Astrocyte (in vitro differentiated cells and primary cell): ENCODE results near the gene ACKR2. TPM values are rescaled to one million over a fixed set of nuclear protein-coding genes. Genes with fewer than 3 reads are reported as not detected.

Experiments used
- DNase-seq: peaks from one replicate; pipeline ENCODE4 v3.0.0-alpha.2; 2010; ENCODE audit warnings: low read depth
- FAIRE-seq: peaks from 2 replicates; lab custom pipeline; 2011; peaks lifted over from hg19 to GRCh38; lab: Jason Lieb, UNC
- H2AFZ ChIP-seq: 2 replicates; pipeline ENCODE4 v1.6.0; 2012; ENCODE audit warnings: low read depth, low read length, inconsistent platforms
- H3K27ac ChIP-seq: 2 replicates; pipeline ENCODE4 v1.5.1; 2011; ENCODE audit warnings: low read depth, low read length, inconsistent platforms
- H3K27me3 ChIP-seq: 2 replicates; pipeline ENCODE4 v1.6.0; 2011; ENCODE audit warnings: low read length, inconsistent platforms; ENCODE audit not compliant: insufficient read depth
- H3K36me3 ChIP-seq: 2 replicates; pipeline ENCODE4 v1.5.1; 2011; ENCODE audit warnings: low read length, inconsistent platforms; ENCODE audit not compliant: insufficient read depth
- H3K4me1 ChIP-seq: 2 replicates; pipeline ENCODE4 v1.5.1; 2011; ENCODE audit warnings: low read length, inconsistent platforms; ENCODE audit not compliant: insufficient read depth
- H3K4me2 ChIP-seq: 2 replicates; pipeline ENCODE4 v1.6.0; 2012; ENCODE audit warnings: low read length, inconsistent platforms
- H3K4me3 ChIP-seq: 2 replicates; pipeline ENCODE4 v1.5.1; 2011; ENCODE audit warnings: low read depth, mild to moderate bottlenecking, low read length, inconsistent platforms; ENCODE audit not compliant: insufficient read depth
- H3K79me2 ChIP-seq: 2 replicates; pipeline ENCODE4 v1.6.0; 2012; ENCODE audit warnings: mild to moderate bottlenecking, low read length, inconsistent platforms; ENCODE audit not compliant: insufficient read depth
- H3K9ac ChIP-seq: 2 replicates; pipeline ENCODE4 v1.6.0; 2012; ENCODE audit warnings: mild to moderate bottlenecking, low read length, inconsistent platforms
- H3K9me3 ChIP-seq: 2 replicates; pipeline ENCODE4 v1.5.1; 2012; ENCODE audit warnings: low read depth, mild to moderate bottlenecking, low read length, inconsistent platforms; ENCODE audit not compliant: insufficient read depth
- H4K20me1 ChIP-seq: 2 replicates; pipeline ENCODE4 v1.6.0; 2012; ENCODE audit warnings: low read length, inconsistent platforms; ENCODE audit not compliant: insufficient read depth
- H3K27ac Mint-ChIP-seq: one replicate; pipeline ENCODE4 v1.8.0; 2021; ENCODE audit warnings: mild to moderate bottlenecking, mixed read lengths; ENCODE audit not compliant: unreplicated experiment
- H3K27me3 Mint-ChIP-seq: one replicate; pipeline ENCODE4 v1.8.0; 2021; ENCODE audit warnings: low read depth, mixed read lengths; ENCODE audit not compliant: unreplicated experiment
- H3K36me3 Mint-ChIP-seq: one replicate; pipeline ENCODE4 v1.8.0; 2021; ENCODE audit warnings: low read depth, mixed read lengths; ENCODE audit not compliant: unreplicated experiment
- H3K4me1 Mint-ChIP-seq: one replicate; pipeline ENCODE4 v1.8.0; 2021; ENCODE audit warnings: low read depth, mixed read lengths; ENCODE audit not compliant: unreplicated experiment
- H3K4me3 Mint-ChIP-seq: one replicate; pipeline ENCODE4 v1.8.0; 2021; ENCODE audit warnings: mild to moderate bottlenecking, moderate library complexity, mixed read lengths; ENCODE audit not compliant: unreplicated experiment
- H3K9me3 Mint-ChIP-seq: one replicate; pipeline ENCODE4 v1.8.0; 2021; ENCODE audit warnings: mild to moderate bottlenecking, mixed read lengths; ENCODE audit not compliant: unreplicated experiment
- CTCF ChIP-seq: IDR thresholded peaks from 2 replicates; pipeline ENCODE4 v1.5.1; 2011; ENCODE audit warnings: low read depth, mild to moderate bottlenecking, inconsistent platforms, low read length, moderate library complexity; ENCODE audit not compliant: insufficient read depth
- EZH2 ChIP-seq: IDR thresholded peaks from 2 replicates; pipeline ENCODE4 v1.6.1; 2012; ENCODE audit warnings: mild to moderate bottlenecking, low read length, inconsistent platforms; ENCODE audit not compliant: insufficient read depth
- total RNA-seq: library from RNA; stranded (reverse); gene quantifications from 2 replicates; pipeline ENCODE4 v1.2.1, GENCODE V29; 2021

ACKR2 gene
- total RNA-seq, 1 donor from 2014 or later, result 1.7 TPM

- Mint-ChIP-seq H3K36me3 (peaks cover 3% of the 10 kb centered on the region), H3K4me3 (no peak overlapping the region), H3K4me1 (no peaks in the 10 kb centered on the region), H3K27me3 (peaks cover 44% of the 10 kb centered on the region), H3K27ac (no peak overlapping the region), H3K9me3 (peaks cover 12% of the 10 kb centered on the region)
- no peaks in the 10 kb centered on the region for H3K4me1 ChIP-seq
- H3K9ac ChIP-seq, result no peak overlapping the region
- H3K4me2 ChIP-seq, result no peak overlapping the region
- H3K27me3 ChIP-seq, result peaks cover 5% of the 10 kb centered on the region
- FAIRE-seq, result no peak
- H3K36me3 ChIP-seq, result no peaks in the 10 kb centered on the region
- no peak for DNase-seq
- H2AFZ ChIP-seq, result no peak overlapping the region
- H3K9me3 ChIP-seq, result no peaks in the 10 kb centered on the region
- no peak overlapping the region for H3K27ac ChIP-seq
- TF ChIP-seq EZH2, result no peak
- TF ChIP-seq CTCF, result no peak
- H3K79me2 ChIP-seq, result no peaks in the 10 kb centered on the region
- H4K20me1 ChIP-seq, result no peaks in the 10 kb centered on the region
- H3K4me3 ChIP-seq, result no peak overlapping the region
Measured at GRCh38 chr3:42876940-42877720, 67.9 kb downstream of the ACKR2 start.

GRCh38 chr3:42877881-42878280 is 68.6 kb downstream of the ACKR2 start:
- H3K27ac ChIP-seq, result no peak overlapping the region

More at GRCh38 chr3:42877881-42878280, 68.6 kb downstream of the ACKR2 start:
- no peaks in the 10 kb centered on the region for H3K36me3 ChIP-seq
- no peak overlapping the region for H2AFZ ChIP-seq
- TF ChIP-seq CTCF, result no peak
- no peak for TF ChIP-seq EZH2
- H3K4me1 ChIP-seq, result no peaks in the 10 kb centered on the region
- no peak for FAIRE-seq
- Mint-ChIP-seq H3K4me1 (no peaks in the 10 kb centered on the region), H3K27ac (no peak overlapping the region), H3K4me3 (no peak overlapping the region), H3K9me3 (peaks cover 12% of the 10 kb centered on the region), H3K27me3 (peaks cover 36% of the 10 kb centered on the region), H3K36me3 (peaks cover 3% of the 10 kb centered on the region)
- H3K9me3 ChIP-seq, result no peaks in the 10 kb centered on the region
- no peak overlapping the region for H3K4me2 ChIP-seq
- H4K20me1 ChIP-seq, result no peaks in the 10 kb centered on the region
- no peak for DNase-seq
- H3K4me3 ChIP-seq, result no peak overlapping the region
- peaks cover 5% of the 10 kb centered on the region for H3K27me3 ChIP-seq
- H3K9ac ChIP-seq, result no peak overlapping the region
- no peaks in the 10 kb centered on the region for H3K79me2 ChIP-seq
